Measurements from ENCODE around the gene CTCFL.

CTCFL gene

DNA sequence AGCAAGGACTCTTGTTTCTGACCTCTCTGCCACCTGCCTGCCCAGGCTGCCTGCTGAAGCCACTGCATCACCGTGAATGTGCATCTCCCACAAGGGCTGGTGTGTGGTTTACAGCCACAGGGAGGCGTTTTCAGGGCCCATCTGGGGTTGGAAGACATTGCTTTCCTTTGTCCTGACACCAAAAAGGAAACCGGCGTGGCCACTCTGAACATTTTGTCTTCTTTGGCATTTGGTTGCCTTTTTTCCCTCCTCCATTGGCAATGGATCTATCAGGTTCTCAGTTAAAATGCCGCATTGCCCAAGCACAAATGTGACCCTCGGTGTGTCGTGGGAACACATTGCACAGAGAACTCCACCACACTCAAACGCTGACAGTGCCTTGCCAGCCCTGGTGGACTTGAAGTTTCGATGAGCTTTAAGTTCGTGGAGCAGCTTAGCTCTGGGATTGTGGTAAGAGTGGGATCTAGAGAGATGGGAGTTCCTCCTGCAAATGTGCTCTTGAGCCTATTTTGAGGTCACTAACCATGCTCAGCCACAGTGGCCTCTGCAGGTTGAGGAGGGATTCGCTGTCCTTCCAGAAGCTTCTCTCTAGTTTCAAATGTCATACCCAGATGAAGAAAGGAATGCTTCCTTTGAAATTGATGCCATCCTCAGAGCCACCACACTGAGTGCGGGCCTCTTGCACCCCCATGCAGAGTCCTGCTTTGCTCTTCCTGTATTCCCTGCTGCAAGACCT, 21.2 kb upstream of the CTCFL start:
- no peak for DNase-seq (ENCODE audit: low read depth)
- no peak overlapping the region for H3K4me3 ChIP-seq (ENCODE audit: low read depth, low read length)
- in situ Hi-C loops (cut with HindIII; ENCODE audit: low sequenced_read_pairs), result no loop called here
- TF ChIP-seq, protein P1, sequence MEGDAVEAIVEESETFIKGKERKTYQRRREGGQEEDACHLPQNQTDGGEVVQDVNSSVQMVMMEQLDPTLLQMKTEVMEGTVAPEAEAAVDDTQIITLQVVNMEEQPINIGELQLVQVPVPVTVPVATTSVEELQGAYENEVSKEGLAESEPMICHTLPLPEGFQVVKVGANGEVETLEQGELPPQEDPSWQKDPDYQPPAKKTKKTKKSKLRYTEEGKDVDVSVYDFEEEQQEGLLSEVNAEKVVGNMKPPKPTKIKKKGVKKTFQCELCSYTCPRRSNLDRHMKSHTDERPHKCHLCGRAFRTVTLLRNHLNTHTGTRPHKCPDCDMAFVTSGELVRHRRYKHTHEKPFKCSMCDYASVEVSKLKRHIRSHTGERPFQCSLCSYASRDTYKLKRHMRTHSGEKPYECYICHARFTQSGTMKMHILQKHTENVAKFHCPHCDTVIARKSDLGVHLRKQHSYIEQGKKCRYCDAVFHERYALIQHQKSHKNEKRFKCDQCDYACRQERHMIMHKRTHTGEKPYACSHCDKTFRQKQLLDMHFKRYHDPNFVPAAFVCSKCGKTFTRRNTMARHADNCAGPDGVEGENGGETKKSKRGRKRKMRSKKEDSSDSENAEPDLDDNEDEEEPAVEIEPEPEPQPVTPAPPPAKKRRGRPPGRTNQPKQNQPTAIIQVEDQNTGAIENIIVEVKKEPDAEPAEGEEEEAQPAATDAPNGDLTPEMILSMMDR (IDR thresholded peaks at IDR 0.05; ENCODE audit: low read depth, low read length, missing control alignments), result no peak

DNA sequence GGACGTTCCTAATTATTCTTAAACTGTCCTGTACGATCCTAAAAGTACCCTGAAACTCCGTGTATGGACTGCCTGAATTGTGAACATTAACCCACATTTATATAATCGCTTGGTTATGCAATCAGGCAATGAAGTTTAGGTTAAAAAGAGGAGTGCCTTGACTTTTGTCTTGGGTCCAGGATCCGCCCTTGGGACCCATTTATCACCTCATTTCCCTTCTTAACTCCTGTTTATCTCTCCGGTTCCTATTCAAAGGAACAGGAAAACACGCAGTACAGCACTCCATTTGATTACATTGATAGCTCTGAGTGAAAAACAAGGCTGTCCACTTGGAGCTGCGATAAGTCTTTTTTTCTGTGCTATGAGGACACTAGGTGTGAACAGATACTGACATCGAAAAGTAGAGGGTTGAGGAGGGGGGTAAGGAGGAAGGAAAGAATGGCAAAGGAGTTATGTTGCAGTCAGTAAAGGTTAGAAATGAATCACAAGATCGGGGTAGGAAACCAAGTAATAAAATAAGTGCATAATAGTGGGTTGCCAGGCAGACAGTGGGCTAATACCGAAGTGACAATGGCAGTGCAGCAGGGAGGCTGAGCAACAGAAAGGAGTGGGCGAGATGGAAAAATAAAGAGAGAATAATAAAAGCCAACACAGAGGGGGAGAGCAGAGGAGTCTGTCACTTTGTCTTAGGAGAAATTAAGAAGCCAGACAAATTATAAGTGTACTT, 20.1 kb upstream of the CTCFL start:
- TF ChIP-seq, protein P1 (IDR thresholded peaks at IDR 0.05; ENCODE audit: low read depth, low read length, missing control alignments), result no peak
- in situ Hi-C loops (cut with HindIII; ENCODE audit: low sequenced_read_pairs), result no loop called here
- DNase-seq (ENCODE audit: low read depth), result no peak
- no peak overlapping the region for H3K4me3 ChIP-seq (ENCODE audit: low read depth, low read length)

DNA sequence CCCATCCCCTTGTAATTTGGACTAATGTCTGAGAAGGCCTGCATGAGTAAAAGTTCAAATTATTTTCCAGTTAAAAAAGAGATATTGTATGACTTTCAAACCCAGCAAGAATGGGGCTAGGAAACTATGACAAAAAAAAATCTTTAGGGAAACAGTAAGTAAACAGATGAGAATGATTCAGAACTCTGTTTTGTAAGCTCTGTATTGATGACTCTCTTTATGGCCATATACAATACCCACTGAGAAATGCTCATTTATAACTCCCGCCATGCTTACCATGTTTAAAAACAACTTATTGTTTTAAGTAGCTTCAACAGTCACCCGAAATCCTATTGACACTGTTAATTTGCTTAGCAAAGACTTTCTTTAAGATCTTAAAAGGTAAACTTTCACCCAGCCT, 18.8 kb upstream of the CTCFL start:
- TF ChIP-seq, protein P1 (IDR thresholded peaks at IDR 0.05; ENCODE audit: low read depth, low read length, missing control alignments), result no peak
- H3K4me3 ChIP-seq (ENCODE audit: low read depth, low read length), result no peak overlapping the region
- DNase-seq (ENCODE audit: low read depth), result no peak
- in situ Hi-C loops (cut with HindIII; ENCODE audit: low sequenced_read_pairs), result no loop called here

DNA sequence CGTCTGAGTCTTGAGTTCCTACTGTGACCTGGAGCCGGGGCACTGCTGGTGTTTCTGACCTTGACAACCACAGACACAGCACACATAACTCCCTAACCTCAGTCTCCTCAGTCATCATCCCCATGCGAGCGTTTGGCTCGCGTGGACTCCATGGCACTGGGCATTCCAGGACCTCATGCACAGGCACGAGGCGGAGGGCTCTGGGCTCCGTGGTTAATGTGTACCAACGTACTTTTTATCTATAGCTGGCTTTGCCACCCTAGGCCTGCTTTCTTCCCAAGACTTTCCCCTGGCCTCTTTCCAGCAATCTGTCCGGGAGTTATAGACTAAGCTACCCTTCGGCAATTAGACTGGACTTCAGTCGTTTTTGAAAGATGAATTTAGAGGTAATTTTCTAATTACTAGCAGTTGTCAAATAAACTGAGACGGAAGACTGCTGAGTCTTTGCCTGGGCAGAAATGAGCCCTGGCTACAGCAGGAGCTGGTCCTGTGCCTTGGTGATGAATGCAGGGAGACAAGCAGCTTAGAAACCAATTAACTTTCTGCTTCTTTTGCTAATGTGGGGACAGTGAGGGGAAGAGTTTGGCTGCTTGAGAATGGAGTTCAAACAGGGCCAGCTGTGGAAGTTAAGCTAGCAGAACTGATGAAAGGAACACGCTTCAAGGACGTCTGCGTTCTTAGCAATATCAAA, 16.1 kb upstream of the CTCFL start:
- TF ChIP-seq, protein P1 (IDR thresholded peaks at IDR 0.05; ENCODE audit: low read depth, low read length, missing control alignments), result no peak
- H3K4me3 ChIP-seq (ENCODE audit: low read depth, low read length), result no peak overlapping the region
- in situ Hi-C loops (cut with HindIII; ENCODE audit: low sequenced_read_pairs), result no loop called here
- DNase-seq (ENCODE audit: low read depth), result no peak

DNA sequence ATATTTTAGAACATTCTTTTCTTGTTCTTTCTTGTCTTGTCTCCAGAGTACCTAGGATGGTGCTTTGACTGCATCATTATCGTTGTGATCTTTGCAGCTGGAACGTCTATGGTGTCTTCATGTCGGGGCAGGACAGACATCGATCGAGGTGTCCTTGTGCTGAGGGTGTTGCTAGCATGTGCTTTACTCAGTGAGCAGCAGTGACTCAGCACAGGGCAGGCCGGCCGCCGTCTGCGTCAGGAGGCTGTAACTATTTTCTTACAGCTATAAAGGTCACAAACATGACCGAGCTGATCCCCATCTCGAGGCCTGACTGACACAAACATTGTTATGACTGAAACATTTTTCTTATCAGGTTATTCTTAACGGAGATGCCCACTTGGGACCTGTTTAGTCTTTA, 14.9 kb upstream of the CTCFL start:
- TF ChIP-seq, protein P1 (IDR thresholded peaks at IDR 0.05; ENCODE audit: low read depth, low read length, missing control alignments), result no peak
- DNase-seq (ENCODE audit: low read depth), result no peak
- in situ Hi-C loops (cut with HindIII; ENCODE audit: low sequenced_read_pairs), result no loop called here
- no peak overlapping the region for H3K4me3 ChIP-seq (ENCODE audit: low read depth, low read length)

DNA sequence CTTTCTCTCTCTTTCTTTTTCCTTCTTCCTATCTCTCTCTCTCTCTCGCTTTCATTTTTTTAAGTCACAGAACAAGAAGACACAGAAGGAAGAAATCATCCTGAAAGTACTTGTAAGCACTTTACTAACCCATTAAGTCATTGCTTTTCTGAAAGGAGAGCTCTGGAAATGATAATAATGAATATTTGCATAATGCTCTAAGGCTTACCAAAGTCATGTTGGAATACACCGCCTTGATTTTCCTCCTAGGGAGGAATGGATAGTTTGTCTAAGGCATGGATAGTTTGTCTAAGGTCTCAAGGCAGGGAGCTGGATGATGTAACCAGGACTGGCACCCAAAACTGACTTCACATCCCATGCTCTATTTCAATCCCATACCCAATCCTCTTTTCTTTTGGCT, 12.9 kb upstream of the CTCFL start:
- no peak overlapping the region for H3K4me3 ChIP-seq (ENCODE audit: low read depth, low read length)
- no peak for DNase-seq (ENCODE audit: low read depth)
- in situ Hi-C loops (cut with HindIII; ENCODE audit: low sequenced_read_pairs), result no loop called here
- TF ChIP-seq, protein P1 (IDR thresholded peaks at IDR 0.05; ENCODE audit: low read depth, low read length, missing control alignments), result no peak

Data from astrocyte of the cerebellum (primary cell).